Activated CD4-positive, alpha-beta T cell treated with anti-CD3 and anti-CD28 coated beads, Interleukin-2, amount 50 U/mL, for 4 hours (primary cell): ENCODE measurements around the gene MRPL45.

ENCODE experiments used
- DNase-seq, 2 experiments: peaks; one replicate each; pipeline ENCODE4 v3.0.0-alpha.2; 2020

The MRPL45 gene

GRCh38 chr17:38325221-38325851 is 28.4 kb downstream of the MRPL45 start:
- no peak for DNase-seq

- DNase-seq: no peak
Observed at GRCh38 chr17:38326996-38327792, 30.2 kb downstream of the MRPL45 start.

GRCh38 chr17:38327936-38328335 is 31.0 kb downstream of the MRPL45 start:
- no peak for DNase-seq

GRCh38 chr17:38328620-38329019 is 31.7 kb downstream of the MRPL45 start:
- DNase-seq: no peak

GRCh38 chr17:38329284-38329683 is 32.3 kb downstream of the MRPL45 start:
- no peak for DNase-seq

GRCh38 chr17:38329808-38330730 is 33.1 kb downstream of the MRPL45 start:
- no peak for DNase-seq

- no peak for DNase-seq
Observed at GRCh38 chr17:38330941-38331411, 34.0 kb downstream of the MRPL45 start.

- DNase-seq: no peak
Observed at GRCh38 chr17:38332735-38333134, 35.8 kb downstream of the MRPL45 start.

GRCh38 chr17:38333635-38334295 is 36.8 kb downstream of the MRPL45 start:
- no peak for DNase-seq

GRCh38 chr17:38334480-38335364 is 37.8 kb downstream of the MRPL45 start:
- DNase-seq: no peak

GRCh38 chr17:38336838-38337237 is 39.9 kb downstream of the MRPL45 start:
- DNase-seq: no peak

- no peak for DNase-seq
Observed at GRCh38 chr17:38338053-38338452, 41.1 kb downstream of the MRPL45 start.

- DNase-seq: no peak
Observed at GRCh38 chr17:38338535-38338934, 41.6 kb downstream of the MRPL45 start.

GRCh38 chr17:38339891-38340290 is 42.9 kb downstream of the MRPL45 start:
- DNase-seq: no peak

GRCh38 chr17:38341035-38341721 is 44.2 kb downstream of the MRPL45 start:
- DNase-seq: no peak

- no peak for DNase-seq
Observed at GRCh38 chr17:38342886-38343607, 46.1 kb downstream of the MRPL45 start.

- DNase-seq: no peak
Observed at GRCh38 chr17:38343608-38344419, 46.8 kb downstream of the MRPL45 start, which contains the start of gene GPR179. TSS of gene GPR179 (minus strand) at chr17:38343956. CDS start at chr17:38343789, 167 bp downstream.

GRCh38 chr17:38344420-38344745 is 47.4 kb downstream of the MRPL45 start:
- no peak for DNase-seq

GRCh38 chr17:38345743-38346142 is 48.8 kb downstream of the MRPL45 start:
- no peak for DNase-seq
